ENCODE measurements around the gene EFCC1. TPM values are rescaled to one million over a fixed set of nuclear protein-coding genes. Genes with fewer than 3 reads are reported as not detected.
A peak's percentile ranks its signal among the peaks of the same experiment; 100 is the strongest.

EFCC1 gene
- total and polyA plus RNA-seq, 9 donors = 0.61 to 2.0 (median 0.79) TPM

GRCh38 chr3:129014148-129014547, 13.0 kb downstream of the EFCC1 start:
- Histone ChIP-seq H3K27me3 (ENCODE audit: control insufficient read depth, insufficient read depth, low read length) (peaks cover 2% of the 10 kb centered on the region), H3K9me3 (replicated peaks; ENCODE audit: control insufficient read depth, low read depth, low read length) (no peaks in the 10 kb centered on the region), H3K4me3 (ENCODE audit: low read length) (no peak overlapping the region), H3K36me3 (ENCODE audit: control insufficient read depth, insufficient read depth, low read length) (no peaks in the 10 kb centered on the region), H3K27ac (ENCODE audit: low read length) (no peak overlapping the region), H3K4me1 (ENCODE audit: control insufficient read depth, insufficient read depth, low read length) (peaks cover 29% of the 10 kb centered on the region)
- no peak for DNase-seq
- WGBS (ENCODE audit: insufficient coverage) = 60% methylated on average over 12 of the region's 13 CpGs

GRCh38 chr3:129014793-129015345, 13.8 kb downstream of the EFCC1 start:
- peaks cover 2% of the 10 kb centered on the region for H3K27me3 ChIP-seq (ENCODE audit: control insufficient read depth, insufficient read depth, low read length)
- 74% methylated on average over 8 of the region's 9 CpGs for WGBS (ENCODE audit: insufficient coverage)
- no peak for DNase-seq
- no peaks in the 10 kb centered on the region for H3K9me3 ChIP-seq (replicated peaks; ENCODE audit: control insufficient read depth, low read depth, low read length)
- H3K4me3 ChIP-seq (ENCODE audit: low read length) = no peak overlapping the region
- H3K27ac ChIP-seq (ENCODE audit: low read length) = peak overlapping the region; percentile 60
- H3K4me1 ChIP-seq (ENCODE audit: control insufficient read depth, insufficient read depth, low read length) = peaks cover 29% of the 10 kb centered on the region
- no peaks in the 10 kb centered on the region for H3K36me3 ChIP-seq (ENCODE audit: control insufficient read depth, insufficient read depth, low read length)

GRCh38 chr3:129015388-129016105, 14.4 kb downstream of the EFCC1 start:
- 50% methylated on average over 12 of the region's 19 CpGs for WGBS (ENCODE audit: insufficient coverage)
- Histone ChIP-seq H3K9me3 (replicated peaks; ENCODE audit: control insufficient read depth, low read depth, low read length) (no peaks in the 10 kb centered on the region), H3K4me1 (ENCODE audit: control insufficient read depth, insufficient read depth, low read length) (peaks cover 29% of the 10 kb centered on the region), H3K27ac (ENCODE audit: low read length) (peak overlapping the region; percentile 82), H3K36me3 (ENCODE audit: control insufficient read depth, insufficient read depth, low read length) (no peaks in the 10 kb centered on the region), H3K4me3 (ENCODE audit: low read length) (no peak overlapping the region), H3K27me3 (ENCODE audit: control insufficient read depth, insufficient read depth, low read length) (peaks cover 2% of the 10 kb centered on the region)
- peak; percentile 58 for DNase-seq

- no peaks in the 10 kb centered on the region for H3K9me3 ChIP-seq (replicated peaks; ENCODE audit: control insufficient read depth, low read depth, low read length)
- peak; percentile 54 for DNase-seq
These were observed 15.2 kb downstream of the EFCC1 start for GRCh38 chr3:129016356-129016719.

GRCh38 chr3:129016720-129017483, 15.8 kb downstream of the EFCC1 start:
- Histone ChIP-seq H3K27ac (ENCODE audit: low read length) (peak overlapping the region; percentile 82), H3K36me3 (ENCODE audit: control insufficient read depth, insufficient read depth, low read length) (no peaks in the 10 kb centered on the region), H3K4me1 (ENCODE audit: control insufficient read depth, insufficient read depth, low read length) (peaks cover 35% of the 10 kb centered on the region), H3K4me3 (ENCODE audit: low read length) (no peak overlapping the region), H3K27me3 (ENCODE audit: control insufficient read depth, insufficient read depth, low read length) (peaks cover 2% of the 10 kb centered on the region), H3K9me3 (replicated peaks; ENCODE audit: control insufficient read depth, low read depth, low read length) (no peaks in the 10 kb centered on the region)
- WGBS (ENCODE audit: insufficient coverage) = 73% methylated on average over 9 of the region's 14 CpGs
- DNase-seq = no peak

More at GRCh38 chr3:129016356-129016719, 15.2 kb downstream of the EFCC1 start:
- peaks cover 33% of the 10 kb centered on the region for H3K4me1 ChIP-seq (ENCODE audit: control insufficient read depth, insufficient read depth, low read length)
- peaks cover 2% of the 10 kb centered on the region for H3K27me3 ChIP-seq (ENCODE audit: control insufficient read depth, insufficient read depth, low read length)
- WGBS (ENCODE audit: insufficient coverage) = 12% methylated on average over 5 of the region's 6 CpGs
- H3K36me3 ChIP-seq (ENCODE audit: control insufficient read depth, insufficient read depth, low read length) = no peaks in the 10 kb centered on the region
- no peak overlapping the region for H3K4me3 ChIP-seq (ENCODE audit: low read length)
- H3K27ac ChIP-seq (ENCODE audit: low read length) = peak overlapping the region; percentile 82

GRCh38 chr3:129017484-129017899, 16.4 kb downstream of the EFCC1 start:
- no peak for DNase-seq
- H3K27me3 ChIP-seq (ENCODE audit: control insufficient read depth, insufficient read depth, low read length) = peaks cover 2% of the 10 kb centered on the region
- peaks cover 41% of the 10 kb centered on the region for H3K4me1 ChIP-seq (ENCODE audit: control insufficient read depth, insufficient read depth, low read length)
- 34% methylated on average over 4 of the region's 7 CpGs for WGBS (ENCODE audit: insufficient coverage)
- H3K36me3 ChIP-seq (ENCODE audit: control insufficient read depth, insufficient read depth, low read length) = no peaks in the 10 kb centered on the region
- H3K27ac ChIP-seq (ENCODE audit: low read length) = peak overlapping the region; percentile 82
- H3K9me3 ChIP-seq (replicated peaks; ENCODE audit: control insufficient read depth, low read depth, low read length) = no peaks in the 10 kb centered on the region
- no peak overlapping the region for H3K4me3 ChIP-seq (ENCODE audit: low read length)

GRCh38 chr3:129018271-129018670, 17.2 kb downstream of the EFCC1 start:
- Histone ChIP-seq H3K4me1 (ENCODE audit: control insufficient read depth, insufficient read depth, low read length) (peaks cover 46% of the 10 kb centered on the region), H3K27ac (ENCODE audit: low read length) (no peak overlapping the region), H3K36me3 (ENCODE audit: control insufficient read depth, insufficient read depth, low read length) (no peaks in the 10 kb centered on the region), H3K4me3 (ENCODE audit: low read length) (no peak overlapping the region), H3K27me3 (ENCODE audit: control insufficient read depth, insufficient read depth, low read length) (peaks cover 2% of the 10 kb centered on the region), H3K9me3 (replicated peaks; ENCODE audit: control insufficient read depth, low read depth, low read length) (no peaks in the 10 kb centered on the region)
- DNase-seq = no peak
- WGBS (ENCODE audit: insufficient coverage) = no CpG with 5 or more reads among the region's 2 CpGs

GRCh38 chr3:129018751-129019150, 17.6 kb downstream of the EFCC1 start:
- no peaks in the 10 kb centered on the region for H3K36me3 ChIP-seq (ENCODE audit: control insufficient read depth, insufficient read depth, low read length)
- H3K4me1 ChIP-seq (ENCODE audit: control insufficient read depth, insufficient read depth, low read length) = peaks cover 46% of the 10 kb centered on the region
- H3K27ac ChIP-seq (ENCODE audit: low read length) = no peak overlapping the region
- H3K9me3 ChIP-seq (replicated peaks; ENCODE audit: control insufficient read depth, low read depth, low read length) = no peaks in the 10 kb centered on the region
- 83% methylated on average over 5 of the region's 9 CpGs for WGBS (ENCODE audit: insufficient coverage)
- no peak overlapping the region for H3K4me3 ChIP-seq (ENCODE audit: low read length)
- peaks cover under 1% of the 10 kb centered on the region for H3K27me3 ChIP-seq (ENCODE audit: control insufficient read depth, insufficient read depth, low read length)
- no peak for DNase-seq

GRCh38 chr3:129019266-129019665, 18.2 kb downstream of the EFCC1 start:
- WGBS (ENCODE audit: insufficient coverage) = no CpG with 5 or more reads among the region's 3 CpGs
- no peak overlapping the region for H3K27ac ChIP-seq (ENCODE audit: low read length)
- H3K36me3 ChIP-seq (ENCODE audit: control insufficient read depth, insufficient read depth, low read length) = no peaks in the 10 kb centered on the region
- no peaks in the 10 kb centered on the region for H3K27me3 ChIP-seq (ENCODE audit: control insufficient read depth, insufficient read depth, low read length)
- H3K9me3 ChIP-seq (replicated peaks; ENCODE audit: control insufficient read depth, low read depth, low read length) = no peaks in the 10 kb centered on the region
- no peak for DNase-seq
- peaks cover 46% of the 10 kb centered on the region for H3K4me1 ChIP-seq (ENCODE audit: control insufficient read depth, insufficient read depth, low read length)
- no peak overlapping the region for H3K4me3 ChIP-seq (ENCODE audit: low read length)

GRCh38 chr3:129020691-129021090, 19.6 kb downstream of the EFCC1 start:
- no peak overlapping the region for H3K4me3 ChIP-seq (ENCODE audit: low read length)
- H3K36me3 ChIP-seq (ENCODE audit: control insufficient read depth, insufficient read depth, low read length) = no peaks in the 10 kb centered on the region
- no peaks in the 10 kb centered on the region for H3K27me3 ChIP-seq (ENCODE audit: control insufficient read depth, insufficient read depth, low read length)
- H3K9me3 ChIP-seq (replicated peaks; ENCODE audit: control insufficient read depth, low read depth, low read length) = no peaks in the 10 kb centered on the region
- H3K27ac ChIP-seq (ENCODE audit: low read length) = no peak overlapping the region
- 75% methylated on average over 2 of the region's 5 CpGs for WGBS (ENCODE audit: insufficient coverage)
- peaks cover 55% of the 10 kb centered on the region for H3K4me1 ChIP-seq (ENCODE audit: control insufficient read depth, insufficient read depth, low read length)
- no peak for DNase-seq

Data from muscle of leg (tissue), 11 donors.